ENCODE results near the gene HYAL1.
A peak's percentile ranks its signal among the peaks of the same experiment; 100 is the strongest.
"Not testable (repeated sequence)": the region's sequence is repeated elsewhere in the genome, so short reads cannot be mapped to it uniquely, and the experiment has no call there.

Gene HYAL1

GRCh38 chr3:50288387-50289007, 14.9 kb downstream of the HYAL1 start:
- FAIRE-seq (no peak), DNase-seq (ENCODE audit: insufficient read length, low spot score) (no peak)
- TF ChIP-seq PAX5 (IDR thresholded peaks at IDR 0.05; ENCODE audit: insufficient read depth, low read length, severe bottlenecking) (no peak), POLR2AphosphoS5 (IDR thresholded peaks at IDR 0.05; ENCODE audit: low read depth, low read length) (no peak), TAF1 (IDR thresholded peaks at IDR 0.05; ENCODE audit: low read depth, low read length) (no peak), SPI1 (IDR thresholded peaks at IDR 0.05; ENCODE audit: low read depth, low read length) (no peak), POLR2A (IDR thresholded peaks at IDR 0.05; ENCODE audit: low read depth, low read length) (no peak), POU2F2 (IDR thresholded peaks at IDR 0.05; ENCODE audit: low read depth, low read length) (no peak)

DNA sequence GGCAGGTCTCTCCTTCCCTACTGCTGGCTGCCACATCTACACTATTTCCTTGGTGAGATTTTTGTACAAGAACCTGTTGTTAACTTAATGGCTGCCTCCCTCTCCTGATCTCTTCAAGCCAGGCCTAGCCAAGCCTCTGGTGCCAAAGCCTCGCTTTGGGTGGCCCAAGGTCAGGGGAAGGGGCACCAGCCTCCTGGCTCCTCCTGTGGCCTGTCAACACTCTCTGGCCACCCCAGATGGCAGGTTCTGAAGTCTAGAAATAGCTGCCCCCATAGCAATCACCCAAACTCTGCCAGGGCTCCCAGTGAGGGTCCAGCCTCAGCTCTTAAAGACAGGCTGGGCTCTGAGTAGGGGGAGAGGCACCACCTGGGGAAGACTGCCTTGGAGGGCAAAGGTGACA, 16.1 kb downstream of the HYAL1 start:
- FAIRE-seq: no peak
- TF ChIP-seq TAF1 (IDR thresholded peaks at IDR 0.05; ENCODE audit: low read depth, low read length): no peak
- no peak for TF ChIP-seq POLR2AphosphoS5 (IDR thresholded peaks at IDR 0.05; ENCODE audit: low read depth, low read length)
- TF ChIP-seq POU2F2 (IDR thresholded peaks at IDR 0.05; ENCODE audit: low read depth, low read length): no peak
- TF ChIP-seq POLR2A (IDR thresholded peaks at IDR 0.05; ENCODE audit: low read depth, low read length): no peak
- TF ChIP-seq SPI1 (IDR thresholded peaks at IDR 0.05; ENCODE audit: low read depth, low read length): no peak
- no peak for TF ChIP-seq PAX5 (IDR thresholded peaks at IDR 0.05; ENCODE audit: insufficient read depth, low read length, severe bottlenecking)

GRCh38 chr3:50286322-50287227, 16.8 kb downstream of the HYAL1 start:
- DNase-seq (ENCODE audit: insufficient read length, low spot score) (no peak), FAIRE-seq (no peak)
- TF ChIP-seq POLR2AphosphoS5 (IDR thresholded peaks at IDR 0.05; ENCODE audit: low read depth, low read length) (peak; percentile 60), POLR2A (IDR thresholded peaks at IDR 0.05; ENCODE audit: low read depth, low read length) (no peak)

More for the DNA sequence above, 16.1 kb downstream of the HYAL1 start:
- no peak for DNase-seq (ENCODE audit: insufficient read length, low spot score)

- FAIRE-seq; DNase-seq (ENCODE audit: insufficient read length, low spot score): not testable (repeated sequence)
Measured at GRCh38 chr3:50284121-50284520, 19.3 kb downstream of the HYAL1 start.

DNA sequence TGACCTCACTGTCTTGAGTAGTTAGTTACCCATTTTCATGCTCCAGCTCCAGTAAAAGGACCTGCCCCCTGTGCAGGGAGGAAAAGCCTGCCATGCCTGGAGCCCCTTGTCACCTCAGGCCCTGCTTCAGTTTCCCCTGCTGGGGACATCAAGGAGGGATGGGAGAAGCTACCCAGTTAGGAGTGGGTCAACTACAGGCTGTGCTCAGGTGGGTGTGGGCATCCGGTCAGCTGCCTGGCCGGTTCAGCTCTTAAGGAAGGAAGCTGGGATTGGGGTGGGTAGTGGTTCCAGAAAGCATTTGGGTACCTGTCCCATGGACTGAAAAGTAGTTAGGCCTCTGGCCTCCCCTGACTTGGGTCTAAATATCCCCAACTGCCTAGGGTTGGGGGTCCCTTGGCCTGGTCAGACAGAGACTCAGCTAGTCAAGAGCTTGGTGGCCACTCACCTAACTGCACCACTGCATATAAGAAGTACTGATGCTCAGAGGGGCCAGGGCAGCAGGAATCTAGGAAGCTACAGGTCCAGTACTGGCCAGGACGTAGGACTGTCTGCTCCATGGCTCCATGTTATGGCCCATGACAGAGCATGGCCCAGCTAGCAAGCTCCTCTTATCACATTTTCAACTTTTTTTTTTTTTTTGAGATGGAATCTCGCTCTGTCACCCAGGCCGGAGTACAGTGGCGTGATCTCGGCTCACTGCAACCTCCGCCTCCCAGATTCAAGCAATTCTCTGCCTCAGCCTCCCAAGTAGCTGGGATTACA, 23.9 kb downstream of the HYAL1 start:
- FAIRE-seq (no peak), DNase-seq (ENCODE audit: insufficient read length, low spot score) (no peak)
- TF ChIP-seq POLR2AphosphoS5 (IDR thresholded peaks at IDR 0.05; ENCODE audit: low read depth, low read length) (no peak), TAF1 (IDR thresholded peaks at IDR 0.05; ENCODE audit: low read depth, low read length) (no peak), SPI1 (IDR thresholded peaks at IDR 0.05; ENCODE audit: low read depth, low read length) (no peak), POLR2A (IDR thresholded peaks at IDR 0.05; ENCODE audit: low read depth, low read length) (no peak), PAX5 (IDR thresholded peaks at IDR 0.05; ENCODE audit: insufficient read depth, low read length, severe bottlenecking) (no peak), POU2F2 (IDR thresholded peaks at IDR 0.05; ENCODE audit: low read depth, low read length) (no peak)

DNA sequence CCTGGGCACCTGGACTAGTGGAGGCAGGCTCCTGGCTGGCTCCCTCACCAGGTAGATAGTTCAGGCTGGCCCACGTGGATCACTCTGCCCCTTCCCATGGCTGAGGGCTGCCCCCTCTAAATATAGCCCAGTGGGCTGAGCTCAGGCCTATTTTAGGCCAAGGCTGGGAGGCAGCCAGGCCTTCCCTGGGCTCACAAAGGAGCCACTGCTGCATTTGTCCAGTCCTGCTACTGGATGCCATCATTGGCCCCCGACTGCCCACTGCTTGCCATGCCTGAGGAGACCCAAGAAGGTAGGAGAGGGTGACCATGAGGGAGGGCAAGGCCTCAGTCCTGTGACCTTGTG, 24.5 kb downstream of the HYAL1 start, which contains the start of gene LSMEM2:
TSS of gene LSMEM2 (plus strand) at position 208 of the 345 bp plus-strand sequence. CDS start at position 235, 27 bp downstream.
- FAIRE-seq: no peak

GRCh38 chr3:50278123-50278879, 25.1 kb downstream of the HYAL1 start:
- DNase-seq (ENCODE audit: insufficient read length, low spot score) (no peak), FAIRE-seq (no peak)
- TF ChIP-seq TAF1 (IDR thresholded peaks at IDR 0.05; ENCODE audit: low read depth, low read length) (no peak), POLR2A (IDR thresholded peaks at IDR 0.05; ENCODE audit: low read depth, low read length) (no peak), PAX5 (IDR thresholded peaks at IDR 0.05; ENCODE audit: insufficient read depth, low read length, severe bottlenecking) (no peak), POU2F2 (IDR thresholded peaks at IDR 0.05; ENCODE audit: low read depth, low read length) (no peak)

More for the DNA sequence above, 24.5 kb downstream of the HYAL1 start, which contains the start of gene LSMEM2:
- no peak for TF ChIP-seq TAF1 (IDR thresholded peaks at IDR 0.05; ENCODE audit: low read depth, low read length)
- TF ChIP-seq PAX5 (IDR thresholded peaks at IDR 0.05; ENCODE audit: insufficient read depth, low read length, severe bottlenecking): no peak
- TF ChIP-seq POLR2A (IDR thresholded peaks at IDR 0.05; ENCODE audit: low read depth, low read length): no peak
- no peak for TF ChIP-seq POLR2AphosphoS5 (IDR thresholded peaks at IDR 0.05; ENCODE audit: low read depth, low read length)
- TF ChIP-seq POU2F2 (IDR thresholded peaks at IDR 0.05; ENCODE audit: low read depth, low read length): no peak
- TF ChIP-seq SPI1 (IDR thresholded peaks at IDR 0.05; ENCODE audit: low read depth, low read length): no peak
- DNase-seq (ENCODE audit: insufficient read length, low spot score): no peak

GRCh38 chr3:50276762-50277101, 26.6 kb downstream of the HYAL1 start:
- DNase-seq (ENCODE audit: insufficient read length, low spot score): no peak
- no peak for TF ChIP-seq SPI1 (IDR thresholded peaks at IDR 0.05; ENCODE audit: low read depth, low read length)
- TF ChIP-seq POLR2AphosphoS5 (IDR thresholded peaks at IDR 0.05; ENCODE audit: low read depth, low read length): no peak
- TF ChIP-seq POLR2A (IDR thresholded peaks at IDR 0.05; ENCODE audit: low read depth, low read length): no peak
- TF ChIP-seq TAF1 (IDR thresholded peaks at IDR 0.05; ENCODE audit: low read depth, low read length): no peak
- FAIRE-seq: no peak
